CD4-positive, alpha-beta T cell treated with Interleukin-15 for 1 hour (primary cell): ENCODE results near the gene AIPL1.
A peak's percentile ranks its signal among the peaks of the same experiment; 100 is the strongest.

Experiments used
- DNase-seq: peaks from one replicate; pipeline ENCODE4 v3.0.0-alpha.2; 2020

Gene AIPL1

GRCh38 chr17:6465206-6466003 is 30.5 kb upstream of the AIPL1 start:
- no peak for DNase-seq

- DNase-seq, result no peak
Observed at GRCh38 chr17:6464446-6465041, 29.6 kb upstream of the AIPL1 start.

DNA sequence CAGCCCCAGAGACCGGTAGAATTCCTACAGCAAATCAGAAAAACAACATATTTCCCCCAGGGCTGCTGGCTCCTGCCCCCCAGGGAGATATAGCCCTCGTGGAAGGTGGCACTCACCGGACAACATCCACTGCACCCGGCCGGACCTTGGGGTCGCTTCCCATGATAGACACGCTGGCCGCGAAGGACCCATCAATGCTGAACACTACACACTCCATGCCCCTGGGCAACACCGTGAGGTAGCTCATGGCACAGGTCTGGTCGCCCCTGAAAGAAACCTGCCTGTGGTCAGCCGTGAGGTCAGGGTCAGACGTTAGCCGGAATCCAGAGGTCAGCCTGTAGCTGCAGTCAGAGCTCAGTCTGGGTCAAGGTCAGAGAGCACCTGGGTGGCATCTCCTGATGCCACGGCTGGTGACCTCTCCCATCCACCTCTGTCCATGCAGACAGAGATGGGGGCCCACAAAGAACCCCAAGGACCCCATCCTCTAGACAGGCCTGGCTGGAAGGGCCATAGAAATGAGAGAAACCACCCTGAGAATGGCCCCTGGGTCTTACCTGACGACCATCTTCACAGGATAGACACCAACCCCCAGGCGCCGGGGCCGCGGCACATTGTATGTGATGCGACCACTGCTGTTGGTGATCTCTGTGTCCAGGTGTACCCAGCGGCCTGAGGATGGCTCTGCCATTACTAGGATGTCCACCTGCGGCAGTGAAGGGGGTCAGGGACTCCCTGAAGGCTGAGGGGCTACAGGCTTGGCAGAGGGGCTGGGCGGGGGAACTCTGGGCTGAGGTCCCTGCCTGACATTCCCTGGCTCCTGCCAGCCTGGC is 28.9 kb upstream of the AIPL1 start:
- no peak for DNase-seq

DNA sequence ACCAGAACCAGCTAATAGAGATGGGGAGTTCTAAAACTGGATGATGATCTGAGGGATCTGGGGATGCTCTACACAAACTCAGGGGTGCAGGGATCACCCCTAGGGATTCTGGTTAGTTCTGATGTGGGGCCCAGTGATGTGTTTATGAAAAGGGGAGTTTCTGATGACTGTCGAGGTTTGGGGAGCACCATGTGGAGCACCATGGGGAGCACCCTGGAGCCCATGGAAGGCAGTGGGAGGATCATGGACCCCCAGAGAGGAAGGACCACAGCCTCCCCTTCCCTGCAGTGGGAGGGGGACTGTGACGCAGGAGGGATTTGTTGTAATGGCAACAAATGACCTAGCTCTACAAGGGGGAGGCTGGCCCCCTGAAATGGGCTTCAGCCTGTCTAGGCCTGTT is 27.8 kb upstream of the AIPL1 start:
- no peak for DNase-seq

DNA sequence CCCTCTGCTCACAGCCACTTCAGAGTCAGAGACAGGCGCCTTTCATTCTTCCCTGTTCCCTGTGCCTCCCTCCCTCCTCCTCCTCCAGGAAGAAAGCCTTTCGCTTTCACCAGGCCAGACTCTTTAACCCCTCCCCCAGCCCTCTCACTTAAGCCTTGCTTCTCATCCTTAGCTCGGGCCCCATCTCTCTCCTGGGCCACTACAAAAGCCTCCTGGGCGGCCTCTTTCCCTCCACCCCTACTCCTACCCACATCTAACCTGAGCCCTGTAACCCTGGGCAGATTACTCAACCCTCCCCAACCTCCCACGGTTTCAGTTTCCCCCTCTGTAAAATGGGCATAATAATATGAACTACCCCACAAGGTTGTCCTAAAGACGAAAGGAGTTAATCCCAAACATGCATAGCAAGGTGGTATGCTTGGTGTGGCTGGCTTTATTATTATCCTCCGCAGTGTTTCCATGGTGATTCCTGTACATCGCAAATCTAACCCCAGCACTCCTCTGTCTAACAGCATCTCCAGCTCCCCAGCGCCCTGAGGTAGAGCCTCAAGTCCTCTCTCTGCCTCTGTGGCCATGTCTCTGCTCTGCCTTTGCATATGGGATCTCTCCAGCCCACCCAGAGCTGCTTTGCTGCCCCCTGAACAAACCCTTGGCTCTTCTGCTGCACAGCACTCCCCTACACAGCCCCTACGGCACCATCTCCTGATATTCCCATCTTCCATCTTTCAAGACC is 27.0 kb upstream of the AIPL1 start:
- no peak for DNase-seq

DNA sequence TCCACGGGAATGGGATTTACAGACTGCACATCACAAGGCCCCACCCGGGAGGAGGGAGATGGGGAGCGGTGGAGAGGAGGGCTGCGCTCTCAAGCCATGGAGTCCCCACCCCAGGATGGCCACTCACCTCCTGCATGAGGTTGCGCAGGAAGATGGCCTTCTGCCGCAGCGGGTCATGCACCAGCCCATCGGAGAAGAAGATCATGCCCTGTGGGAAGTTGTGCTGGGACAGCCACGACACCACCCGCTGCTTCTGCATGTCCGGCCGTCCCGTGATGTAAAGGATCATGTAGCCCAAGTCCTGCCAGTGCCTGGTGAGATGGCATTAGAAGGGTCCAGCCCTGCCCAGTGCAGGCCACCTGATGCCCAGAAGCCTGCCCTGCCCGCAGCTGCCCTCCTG is 26.3 kb upstream of the AIPL1 start:
- no peak for DNase-seq

DNA sequence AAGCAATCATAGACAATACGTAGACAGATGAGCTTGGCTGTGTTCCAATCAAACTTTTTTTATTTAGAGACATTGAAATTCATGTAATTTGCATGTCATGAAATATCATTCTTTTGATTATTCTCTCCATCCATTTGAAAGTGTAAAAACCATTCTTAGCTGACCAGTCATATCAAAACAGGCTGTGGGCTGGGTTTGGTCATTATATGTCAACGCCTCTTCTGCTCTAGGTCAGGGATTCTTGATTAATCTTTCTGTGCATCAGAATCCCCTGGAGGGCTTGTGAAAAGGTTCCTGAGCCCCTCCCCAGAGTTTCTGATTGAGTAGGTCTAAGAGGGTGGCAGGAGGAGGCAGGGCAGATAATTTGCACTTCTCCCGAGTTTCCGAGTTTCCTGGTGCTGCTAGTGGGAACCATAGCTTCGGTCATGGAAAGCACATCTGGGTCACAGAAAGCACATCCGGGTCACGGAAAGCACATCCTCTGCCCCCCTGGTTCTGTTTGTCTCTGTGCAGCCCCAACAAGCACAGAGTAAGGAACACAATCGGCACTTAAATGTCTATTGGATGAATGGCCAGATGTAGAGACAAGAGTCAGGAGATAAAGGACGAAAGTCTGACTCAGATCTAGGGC is 25.7 kb upstream of the AIPL1 start:
- no peak for DNase-seq

DNA sequence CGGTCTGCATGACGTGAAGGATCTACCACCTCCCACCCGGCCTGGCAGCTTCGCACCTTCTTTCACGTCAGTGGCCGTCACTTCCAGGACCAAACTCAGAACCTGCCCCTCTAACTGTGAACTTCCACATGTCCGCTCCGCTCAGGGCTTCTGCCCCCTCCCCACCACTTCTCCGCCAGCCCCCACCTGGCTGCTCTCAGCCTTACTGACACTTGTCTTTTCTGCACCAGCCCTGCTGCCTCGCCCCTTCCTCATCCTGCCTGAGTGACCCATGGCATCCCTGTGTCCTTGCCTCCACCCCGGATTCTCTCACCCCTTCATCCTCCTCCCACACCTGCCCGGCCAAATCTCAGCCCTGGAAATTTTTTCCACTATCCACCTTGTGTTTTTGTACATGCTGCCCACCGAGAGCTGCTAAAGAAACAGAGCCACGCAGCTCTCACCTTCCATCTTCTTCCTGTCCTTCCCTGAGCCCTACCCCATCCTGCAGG is 23.6 kb upstream of the AIPL1 start:
- no peak for DNase-seq

GRCh38 chr17:6457688-6458459 is 23.0 kb upstream of the AIPL1 start:
- DNase-seq, result no peak

DNA sequence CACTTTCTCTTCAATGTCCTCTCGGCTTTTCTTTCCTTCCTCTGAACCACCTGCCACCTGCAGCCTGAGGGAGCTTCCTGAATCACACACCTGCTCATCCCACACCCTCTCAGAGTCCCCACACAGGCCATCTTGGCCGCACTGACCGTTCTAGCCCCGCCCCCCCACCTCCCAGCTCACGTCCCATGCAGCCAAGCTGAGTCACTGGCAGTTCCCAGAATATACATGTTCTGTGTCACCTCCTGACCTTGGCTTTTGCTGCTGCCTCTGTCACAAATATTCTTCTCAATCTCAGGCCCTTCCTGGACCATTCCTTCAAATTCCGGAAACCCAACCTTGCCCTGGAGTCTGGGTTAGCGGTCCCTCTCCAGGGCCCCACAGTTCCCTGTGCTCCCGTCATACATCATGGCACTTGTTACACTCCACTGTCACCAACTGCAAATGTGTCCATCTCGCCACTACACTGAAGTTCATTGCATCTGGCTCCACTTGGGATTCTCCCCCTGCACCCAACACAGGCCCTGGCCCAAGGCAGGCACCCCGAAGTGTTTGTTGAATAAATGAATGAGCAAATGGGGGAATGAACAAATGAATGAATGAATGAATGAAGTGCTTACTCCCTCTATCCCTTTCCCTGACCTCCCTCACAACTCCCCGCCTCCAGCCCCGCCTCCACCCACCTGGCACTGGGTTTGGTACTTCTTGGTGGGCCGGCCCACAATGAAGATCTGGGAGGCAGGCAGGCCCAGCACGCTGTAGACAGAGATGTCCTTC is 22.2 kb upstream of the AIPL1 start:
- DNase-seq, result no peak

DNA sequence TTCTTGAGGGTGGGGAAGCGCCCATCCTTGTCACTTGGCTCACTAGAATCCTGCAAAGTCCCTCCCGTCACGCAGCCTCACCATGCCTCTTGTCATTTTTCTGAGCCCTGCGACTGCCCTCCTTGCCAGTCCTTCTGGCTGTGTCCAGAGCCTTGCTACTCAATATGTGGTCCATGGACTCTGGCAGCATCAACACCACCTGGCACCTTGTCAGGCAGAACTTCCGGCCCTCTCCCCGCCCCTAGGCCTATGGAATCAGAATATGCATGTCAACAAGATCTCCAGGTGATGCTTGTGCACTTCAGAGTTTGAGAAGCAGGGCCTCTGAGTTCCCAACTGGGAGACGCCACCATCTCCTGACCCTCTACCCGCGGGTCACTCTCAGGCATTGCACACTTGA is 21.4 kb upstream of the AIPL1 start:
- no peak for DNase-seq

DNA sequence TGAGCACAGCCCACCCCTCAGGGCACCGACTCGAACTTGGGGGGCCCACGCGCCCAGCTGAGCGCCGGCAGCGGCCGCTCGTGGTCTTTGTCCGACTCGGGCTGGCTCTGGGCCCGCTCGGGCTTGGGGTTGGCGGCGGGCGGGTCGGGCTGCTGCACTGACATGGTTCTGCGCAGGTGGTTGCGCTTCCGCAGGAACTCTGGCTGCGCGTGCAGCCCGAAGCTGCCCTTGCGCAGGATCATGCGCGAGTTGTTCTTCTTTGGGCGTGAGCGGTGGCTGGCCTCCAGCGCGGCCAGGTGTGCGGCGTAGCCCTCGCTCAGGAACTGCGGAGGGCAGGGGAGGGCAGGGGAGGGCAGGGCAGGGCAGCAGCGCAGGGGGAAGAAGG is 20.4 kb upstream of the AIPL1 start:
- DNase-seq, result peak; percentile 63

- DNase-seq, result no peak
Observed at GRCh38 chr17:6454495-6455320, 19.8 kb upstream of the AIPL1 start.

GRCh38 chr17:6453279-6454024 is 18.5 kb upstream of the AIPL1 start:
- DNase-seq, result no peak

DNA sequence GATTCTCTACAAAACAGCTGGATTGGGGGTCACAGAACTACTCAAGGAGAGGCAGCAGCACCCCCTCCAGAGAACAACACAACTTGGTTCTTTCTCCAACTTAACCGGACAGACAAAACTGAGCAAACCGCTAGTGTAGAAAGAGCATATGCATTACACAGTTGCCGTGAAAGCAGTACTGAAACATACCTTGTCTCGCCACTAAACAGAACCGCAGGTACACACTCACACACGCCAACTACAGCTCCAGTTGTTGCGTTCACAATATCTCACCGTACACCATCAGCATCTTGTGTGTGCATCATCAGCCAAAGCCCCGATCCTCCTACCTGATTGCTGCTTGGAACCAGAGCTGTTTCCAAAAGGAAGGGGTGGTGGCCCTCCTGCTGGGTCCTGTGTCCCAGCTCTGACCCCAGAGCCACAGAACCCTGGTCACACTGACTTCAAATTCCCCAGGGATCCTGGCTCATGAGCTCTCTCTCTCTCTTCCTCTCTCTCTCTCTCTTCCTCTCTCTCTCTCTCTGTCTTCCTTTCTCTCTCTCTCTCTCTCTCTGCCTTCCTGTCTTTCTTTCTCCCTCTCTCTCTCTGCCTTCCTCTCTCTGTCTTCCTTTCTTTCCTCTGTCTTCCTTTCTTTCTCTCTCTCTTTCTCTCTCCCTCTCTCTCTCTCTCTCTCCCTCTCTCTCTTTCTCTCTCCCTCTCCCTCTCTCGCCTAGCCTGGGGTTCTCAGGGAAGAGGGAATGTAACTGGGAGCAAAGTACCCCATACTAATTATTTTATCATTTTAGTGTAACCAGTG is 17.7 kb upstream of the AIPL1 start:
- no peak for DNase-seq

- DNase-seq, result no peak
Observed at GRCh38 chr17:6450926-6451832, 16.3 kb upstream of the AIPL1 start.

DNA sequence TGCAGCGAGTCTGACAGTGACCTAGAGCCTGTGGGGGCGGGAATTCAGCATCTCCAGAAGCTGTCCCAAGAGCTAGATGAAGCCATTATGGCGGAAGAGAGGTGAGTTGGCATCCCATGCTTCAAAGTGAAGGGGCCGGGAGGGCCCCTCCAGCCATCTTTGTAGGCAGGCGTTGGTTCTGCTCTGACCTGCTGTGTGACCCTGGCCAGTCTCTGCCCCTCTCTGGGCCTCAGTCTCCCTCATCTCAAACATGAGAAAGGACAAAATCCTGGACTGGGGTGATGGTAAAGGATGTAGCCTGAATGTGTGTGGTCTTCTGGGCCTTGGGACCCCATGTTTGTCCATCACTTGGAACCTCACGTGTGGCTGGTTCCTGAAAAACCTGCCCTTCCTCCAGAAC is 14.4 kb upstream of the AIPL1 start:
- DNase-seq, result no peak
